ENCODE measurements around the gene ABCA3. TPM values are rescaled to one million over a fixed set of nuclear protein-coding genes. Genes with fewer than 3 reads are reported as not detected.

Gene ABCA3
- total RNA-seq, 2 donors from 2014 or later, result 8.2 to 24.7 TPM

- H3K4me1 ChIP-seq (replicated peaks), result no peaks in the 10 kb centered on the region
- no peaks in the 10 kb centered on the region for H3K9me3 ChIP-seq
- TF ChIP-seq POLR2A (IDR thresholded peaks at IDR 0.05) (no peak), POLR2AphosphoS5 (IDR thresholded peaks at IDR 0.05) (no peak), CTCF (IDR thresholded peaks at IDR 0.05) (no peak)
- H3K36me3 ChIP-seq, result peaks cover 9 to 10% of the 10 kb centered on the region in 2 donors
- no peak overlapping the region for H3K4me3 ChIP-seq
- no peaks in the 10 kb centered on the region for H3K27me3 ChIP-seq (replicated peaks; ENCODE audit: insufficient read depth)
- intact Hi-C loops (cut with DNase I), result loop anchor here (10.0 kb wide), 1 partner anchor 220 kb away; the partner anchor contains the start of gene NHERF2
- no peak overlapping the region for H3K27ac ChIP-seq
- no peak for DNase-seq (ENCODE audit: low spot score)
- WGBS, result 92% methylated on average over 28 of the region's 30 CpGs
These were observed 95.4 kb downstream of the ABCA3 start for GRCh38 chr16:2244926-2245795.

DNA sequence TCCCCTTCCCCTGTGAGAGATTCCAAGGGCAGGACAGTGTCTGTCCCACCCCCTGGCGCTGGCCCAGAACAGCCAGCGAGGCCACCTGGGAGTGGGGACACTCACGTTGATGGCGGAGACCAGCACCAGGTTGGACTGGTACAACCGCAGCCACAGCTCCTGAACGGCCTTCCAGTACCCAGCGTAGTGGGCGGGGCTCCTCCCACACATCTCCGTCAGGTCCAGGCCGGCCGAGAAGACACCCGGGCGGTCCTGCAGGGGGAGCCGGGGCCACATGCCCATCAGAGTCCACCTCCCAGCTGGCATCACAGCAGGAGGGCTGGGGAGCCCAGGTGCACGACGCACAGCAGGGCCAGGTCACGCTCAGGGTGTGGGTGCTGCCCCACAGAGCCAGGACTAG is 96.2 kb downstream of the ABCA3 start:
- peaks cover 9 to 10% of the 10 kb centered on the region in 2 donors for H3K36me3 ChIP-seq
- TF ChIP-seq CTCF (IDR thresholded peaks at IDR 0.05) (no peak), POLR2AphosphoS5 (IDR thresholded peaks at IDR 0.05) (peak; percentile 5)
- no peaks in the 10 kb centered on the region for H3K4me1 ChIP-seq (replicated peaks)
- no peak overlapping the region for H3K4me3 ChIP-seq
- H3K27ac ChIP-seq, result no peak overlapping the region
- no peaks in the 10 kb centered on the region for H3K27me3 ChIP-seq (replicated peaks; ENCODE audit: insufficient read depth)
- no peak for DNase-seq (ENCODE audit: low spot score)
- H3K9me3 ChIP-seq, result no peaks in the 10 kb centered on the region
- intact Hi-C loops (cut with DNase I), result loop anchor here (10.0 kb wide), 1 partner anchor 220 kb away; the partner anchor contains the start of gene NHERF2
- 72% methylated on average over 11 of the region's 17 CpGs for WGBS

- Histone ChIP-seq H3K27ac (no peak overlapping the region), H3K9me3 (no peaks in the 10 kb centered on the region), H3K4me3 (no peak overlapping the region), H3K27me3 (replicated peaks; ENCODE audit: insufficient read depth) (no peaks in the 10 kb centered on the region), H3K4me1 (replicated peaks) (no peaks in the 10 kb centered on the region), H3K36me3 (peaks cover 9 to 10% of the 10 kb centered on the region in 2 donors)
- intact Hi-C loops (cut with DNase I), result loop anchor here (10.0 kb wide), 1 partner anchor 219 kb away; the partner anchor contains the start of gene NHERF2
- 98% methylated on average over 11 of the region's 11 CpGs for whole genome bisulfite sequencing
- TF ChIP-seq POLR2AphosphoS5 (IDR thresholded peaks at IDR 0.05) (no peak), CTCF (IDR thresholded peaks at IDR 0.05) (no peak), POLR2A (IDR thresholded peaks at IDR 0.05) (no peak)
- DNase-seq (ENCODE audit: low spot score), result no peak
These were observed 96.7 kb downstream of the ABCA3 start for GRCh38 chr16:2243781-2244180.

- Histone ChIP-seq H3K27me3 (replicated peaks; ENCODE audit: insufficient read depth) (no peaks in the 10 kb centered on the region), H3K36me3 (peaks cover 9 to 10% of the 10 kb centered on the region in 2 donors), H3K4me1 (replicated peaks) (no peaks in the 10 kb centered on the region), H3K9me3 (no peaks in the 10 kb centered on the region), H3K4me3 (no peak overlapping the region), H3K27ac (no peak overlapping the region)
- TF ChIP-seq CTCF (IDR thresholded peaks at IDR 0.05) (no peak), POLR2A (IDR thresholded peaks at IDR 0.05) (no peak), POLR2AphosphoS5 (IDR thresholded peaks at IDR 0.05) (no peak)
- DNase-seq (ENCODE audit: low spot score), result no peak
- WGBS, result 97% methylated on average over 19 of the region's 19 CpGs
- intact Hi-C loops (cut with DNase I), result loop anchor here (10.0 kb wide), 1 partner anchor 218 kb away; the partner anchor contains the start of gene NHERF2
These were observed 97.4 kb downstream of the ABCA3 start for GRCh38 chr16:2243031-2243528.

All from prostate gland (tissue), 2 donors.